ENCODE results near the gene PPARG. TPM values are rescaled to one million over a fixed set of nuclear protein-coding genes. Genes with fewer than 3 reads are reported as not detected.
A peak's percentile ranks its signal among the peaks of the same experiment; 100 is the strongest.

The PPARG gene
- total and polyA plus RNA-seq, 2 of the 8 experiments (the other 6 are each of a cell fraction or from before 2014, with no cell fraction given): 0.06 TPM; not detected in 1

DNA sequence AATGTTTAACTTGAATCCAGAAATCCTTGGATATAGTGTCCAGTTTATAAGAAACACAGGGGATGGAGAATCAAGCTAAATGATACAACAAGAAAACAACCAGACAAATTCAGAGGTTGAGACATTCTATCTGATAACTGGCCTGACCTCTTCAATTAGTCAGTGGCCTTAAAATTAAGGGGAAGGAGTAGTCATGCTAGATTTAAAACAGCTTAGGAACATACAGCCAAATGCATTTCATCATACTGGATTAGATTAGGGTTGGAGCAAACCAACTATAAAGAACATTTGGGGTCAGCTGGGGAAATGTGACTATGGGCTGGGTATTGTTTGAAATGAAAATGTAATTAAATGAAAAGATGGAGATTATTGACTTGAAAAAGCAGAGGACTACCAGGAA lies 53.3 kb downstream of the PPARG start:
- H3K18ac ChIP-seq (ENCODE audit: extremely low read depth, low read length): no peak overlapping the region
- POLR2A ChIA-PET (ENCODE audit: partially characterized antibody): no interaction called here
- H2BK12ac ChIP-seq (ENCODE audit: low read depth, low read length): no peak overlapping the region
- no peak for TF ChIP-seq GTF2F1 (IDR thresholded peaks at IDR 0.05; ENCODE audit: borderline replicate concordance, low read depth, low read length)
- no peak for TF ChIP-seq SRF (IDR thresholded peaks at IDR 0.05; ENCODE audit: low read depth, low read length)
- no peak for TF ChIP-seq RAD21 (IDR thresholded peaks at IDR 0.05 in 1 of 2, conservative IDR thresholded peaks at IDR 0.05 in 1 of 2; ENCODE audit: low read depth in 2 of 2, low read length in 2 of 2)
- TF ChIP-seq EGR1 (IDR thresholded peaks at IDR 0.05; ENCODE audit: borderline replicate concordance, low read depth, low read length): no peak
- TF ChIP-seq EP300 (IDR thresholded peaks at IDR 0.05; ENCODE audit: borderline replicate concordance in 1 of 2, low read depth in 2 of 2, low read length in 2 of 2): no peak
- no peak for TF ChIP-seq TAF7 (optimal IDR thresholded peaks at IDR 0.05; ENCODE audit: borderline replicate concordance, low read depth, low read length)
- TF ChIP-seq, protein P1, sequence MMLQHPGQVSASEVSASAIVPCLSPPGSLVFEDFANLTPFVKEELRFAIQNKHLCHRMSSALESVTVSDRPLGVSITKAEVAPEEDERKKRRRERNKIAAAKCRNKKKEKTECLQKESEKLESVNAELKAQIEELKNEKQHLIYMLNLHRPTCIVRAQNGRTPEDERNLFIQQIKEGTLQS (IDR thresholded peaks at IDR 0.05; ENCODE audit: insufficient read depth, low read depth, low read length): no peak
- TF ChIP-seq MAFK (IDR thresholded peaks at IDR 0.05; ENCODE audit: low read depth, low read length): no peak
- no peak for TF ChIP-seq TAF1 (IDR thresholded peaks at IDR 0.05; ENCODE audit: low read depth, low read length)
- TF ChIP-seq, protein P2, sequence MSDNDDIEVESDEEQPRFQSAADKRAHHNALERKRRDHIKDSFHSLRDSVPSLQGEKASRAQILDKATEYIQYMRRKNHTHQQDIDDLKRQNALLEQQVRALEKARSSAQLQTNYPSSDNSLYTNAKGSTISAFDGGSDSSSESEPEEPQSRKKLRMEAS (IDR thresholded peaks at IDR 0.05): no peak
- no peak for TF ChIP-seq SAP30 (IDR thresholded peaks at IDR 0.05; ENCODE audit: insufficient read depth, insufficient replicate concordance, low read length)
- TF ChIP-seq CBX5 (IDR thresholded peaks at IDR 0.05; ENCODE audit: low read depth, low read length): no peak
- no peak for TF ChIP-seq SP4 (IDR thresholded peaks at IDR 0.05; ENCODE audit: low read length)
- TF ChIP-seq POU5F1 (IDR thresholded peaks at IDR 0.05; ENCODE audit: low read depth, low read length): no peak
- CTCF ChIA-PET (ENCODE audit: partially characterized antibody): interaction anchor here (0.6 kb wide), 1 partner anchor 39 kb away, joined by 3 read pairs; no protein-coding TSS in a partner anchor
- no peak overlapping the region for H4K91ac ChIP-seq (replicated peaks; ENCODE audit: insufficient read length, low read length)
- DNase-seq (ENCODE audit: low read depth in 1 of 2, low spot score in 2 of 2): no peak
- H3K4me1 ChIP-seq (replicated peaks in 1 of 4; ENCODE audit: control insufficient read depth in 3 of 4, insufficient read depth in 4 of 4, low read length in 3 of 4): no peaks in the 10 kb centered on the region
- no peak for FAIRE-seq
- no peak overlapping the region for H3K23ac ChIP-seq (ENCODE audit: insufficient read length)
- H3K56ac ChIP-seq (replicated peaks; ENCODE audit: insufficient read length, low read depth, low read length): no peak overlapping the region
- H3K9me3 ChIP-seq (ENCODE audit: insufficient read depth in 2 of 2, low read depth in 1 of 2, low read length in 1 of 2): no peaks in the 10 kb centered on the region
- no peaks in the 10 kb centered on the region for H4K20me1 ChIP-seq (replicated peaks in 1 of 2; ENCODE audit: control insufficient read depth in 1 of 2, insufficient read depth in 2 of 2, low read length in 2 of 2)
- H2AFZ ChIP-seq (ENCODE audit: low read length): no peak overlapping the region
- H3K4me2 ChIP-seq (ENCODE audit: insufficient read depth in 1 of 2, low read depth in 2 of 2, low read length in 2 of 2): no peak overlapping the region
- no peaks in the 10 kb centered on the region for H3K27me3 ChIP-seq (replicated peaks in 1 of 4; ENCODE audit: control insufficient read depth in 3 of 4, extremely low read depth in 1 of 4, insufficient read depth in 3 of 4, low read length in 3 of 4)
- no peaks in the 10 kb centered on the region for H3K79me2 ChIP-seq (ENCODE audit: control insufficient read depth in 1 of 2, insufficient read depth in 2 of 2, low read length in 2 of 2)
- no peak overlapping the region for H4K8ac ChIP-seq (ENCODE audit: extremely low read depth, insufficient read depth, low read length)
- no peak overlapping the region for H2AK5ac ChIP-seq (ENCODE audit: low read depth, low read length)
- no peak overlapping the region for H2BK120ac ChIP-seq (replicated peaks; ENCODE audit: low read depth, low read length)
- H3K4ac ChIP-seq (replicated peaks; ENCODE audit: insufficient read length, low read depth, low read length): no peak overlapping the region
- H3K36me3 ChIP-seq (ENCODE audit: control insufficient read depth in 2 of 4, insufficient read depth in 4 of 4, low read length in 3 of 4): no peaks in the 10 kb centered on the region
- H3K79me1 ChIP-seq (ENCODE audit: low read depth, low read length): no peaks in the 10 kb centered on the region
- H3K4me3 ChIP-seq (ENCODE audit: extremely low read depth in 1 of 4, insufficient read depth in 2 of 4, low read depth in 3 of 4, low read length in 4 of 4): no peak overlapping the region
- no peak overlapping the region for H2BK15ac ChIP-seq (ENCODE audit: low read length)
- H3K14ac ChIP-seq (ENCODE audit: insufficient read length): no peak overlapping the region
- no peak overlapping the region for H2BK5ac ChIP-seq (ENCODE audit: low read depth, low read length)
- no peak overlapping the region for H2BK20ac ChIP-seq (ENCODE audit: low read length)
- H4K5ac ChIP-seq (ENCODE audit: insufficient read length, low read depth, low read length): no peak overlapping the region
- H3K27ac ChIP-seq (ENCODE audit: low read depth, low read length): no peak overlapping the region
- no peaks in the 10 kb centered on the region for H3K23me2 ChIP-seq (ENCODE audit: low read depth, low read length)
- H3K9ac ChIP-seq (replicated peaks in 1 of 4; ENCODE audit: extremely low read depth in 1 of 4, low read depth in 3 of 4, low read length in 3 of 4): peak overlapping the region in 1 of 4 experiments; percentile 8; a peak in 1 of 7 replicates
